Measurements from ENCODE around the gene SKI. TPM values are rescaled to one million over a fixed set of nuclear protein-coding genes. Genes with fewer than 3 reads are reported as not detected.
A peak's percentile ranks its signal among the peaks of the same experiment; 100 is the strongest.

Gene SKI
- total and polyA plus RNA-seq, 9 of the 15 experiments (the other 6 are each of a cell fraction or from before 2014, with no cell fraction given), result 0.10 to 60.5 (median 4.6) TPM

DNA sequence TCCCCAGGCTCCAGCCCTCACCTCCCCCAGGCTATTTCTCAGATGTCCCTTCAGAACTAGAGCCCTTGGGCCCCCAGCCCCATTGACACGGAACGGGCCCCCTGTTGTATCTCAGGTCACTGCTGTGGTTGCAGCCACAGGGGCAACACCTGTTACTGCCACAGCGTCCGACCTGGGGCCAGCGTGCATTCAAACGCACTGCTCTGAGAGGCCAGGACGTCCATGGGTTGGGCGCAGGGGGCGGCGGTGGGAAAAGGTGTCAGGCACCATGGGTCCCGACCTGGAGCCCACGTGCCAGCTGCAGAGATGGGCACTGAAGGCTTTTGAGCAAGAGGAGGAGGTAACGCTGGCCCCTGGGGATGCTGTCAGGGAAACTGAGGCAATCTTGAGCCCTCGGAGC, 46.8 kb upstream of the SKI start (continued):
- TF ChIP-seq, protein P1, sequence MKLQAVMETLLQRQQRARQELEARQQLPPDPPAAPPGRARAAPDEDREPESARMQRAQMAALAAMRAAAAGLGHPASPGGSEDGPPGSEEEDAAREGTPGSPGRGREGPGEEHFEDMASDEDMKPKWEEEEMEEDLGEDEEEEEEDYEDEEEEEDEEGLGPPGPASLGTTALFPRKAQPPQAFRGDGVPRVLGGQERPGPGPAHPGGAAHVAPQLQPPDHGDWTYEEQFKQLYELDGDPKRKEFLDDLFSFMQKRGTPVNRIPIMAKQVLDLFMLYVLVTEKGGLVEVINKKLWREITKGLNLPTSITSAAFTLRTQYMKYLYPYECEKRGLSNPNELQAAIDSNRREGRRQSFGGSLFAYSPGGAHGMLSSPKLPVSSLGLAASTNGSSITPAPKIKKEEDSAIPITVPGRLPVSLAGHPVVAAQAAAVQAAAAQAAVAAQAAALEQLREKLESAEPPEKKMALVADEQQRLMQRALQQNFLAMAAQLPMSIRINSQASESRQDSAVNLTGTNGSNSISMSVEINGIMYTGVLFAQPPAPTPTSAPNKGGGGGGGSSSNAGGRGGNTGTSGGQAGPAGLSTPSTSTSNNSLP (IDR thresholded peaks at IDR 0.05; ENCODE audit: borderline replicate concordance, low read depth, low read length), result no peak
- TF ChIP-seq CBFA2T2 (conservative IDR thresholded peaks at IDR 0.05), result no peak

DNA sequence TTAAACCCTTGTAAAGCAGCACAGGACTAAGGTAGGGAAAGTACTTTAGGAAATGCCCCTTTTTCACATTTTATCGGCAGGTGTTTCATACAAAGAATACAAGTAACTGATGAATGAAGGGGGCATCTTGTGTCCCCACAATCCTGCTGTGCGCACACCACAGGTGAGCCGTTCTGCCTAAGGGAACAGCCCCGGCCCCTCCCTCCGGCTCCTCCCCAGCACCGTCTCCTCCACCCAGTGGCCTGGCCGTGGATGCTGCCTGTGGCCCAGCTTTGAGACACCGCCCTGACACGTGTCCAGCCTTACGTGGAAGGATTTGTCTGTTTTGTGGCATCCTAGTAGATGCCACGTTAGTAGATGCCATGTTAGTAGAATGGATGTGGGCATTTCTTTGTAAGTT, 46.4 kb upstream of the SKI start:
- TF ChIP-seq KDM5B (IDR thresholded peaks at IDR 0.05; ENCODE audit: insufficient replicate concordance, low read depth, low read length) (peak; percentile 5), IRF2 (CRISPR knock-in tag; IDR thresholded peaks at IDR 0.05) (no peak)
- no peaks in the 10 kb centered on the region; the same call in 2 of the 3 replicates for H3K36me3 ChIP-seq (ENCODE audit: control insufficient read depth, insufficient read depth, low read length)
- no peak overlapping the region for H3K4me2 ChIP-seq (ENCODE audit: insufficient read depth, low read length)
- in situ Hi-C loops (cut with MboI), result loop anchor here (25.0 kb wide), 1 partner anchor 356 kb away; the partner anchor contains the start of genes HES5 and PANK4
- peaks cover 3% of the 10 kb centered on the region for H3K9me1 ChIP-seq (ENCODE audit: control insufficient read depth, insufficient read depth, low read length)
- no peak overlapping the region for H3K27ac ChIP-seq (ENCODE audit: extremely low read depth, low read depth, low read length)
- no peaks in the 10 kb centered on the region for H4K20me1 ChIP-seq (replicated peaks; ENCODE audit: control insufficient read depth, insufficient read depth, low read length)
- 56% methylated on average over 10 of the region's 11 CpGs for WGBS (ENCODE audit: insufficient coverage, low coverage, missing lambda C conversion rate)
- FAIRE-seq (no peak), DNase-seq (ENCODE audit: extremely low read depth in 1 of 4, low spot score in 3 of 4) (no peak), ATAC-seq (no peak)
- peaks cover 3% of the 10 kb centered on the region; the same call in 1 of the 3 replicates for H3K79me2 ChIP-seq (ENCODE audit: control insufficient read depth, insufficient read depth, low read length)
- CTCF ChIA-PET (ENCODE audit: low intra/inter-chr PET ratio), result no interaction called here
- no peaks in the 10 kb centered on the region for H3K9me3 ChIP-seq (replicated peaks; ENCODE audit: control insufficient read depth, insufficient read depth, low read depth, low read length)
- no TSS peak for BruUV-seq (replicated peaks)
- H2AFZ ChIP-seq (ENCODE audit: low read depth, low read length), result no peak overlapping the region
- POLR2A ChIA-PET, result no interaction called here
- intact Hi-C loops (cut with micrococcal nuclease), result no loop called here
- H3K4me1 ChIP-seq (replicated peaks in 1 of 2; ENCODE audit: control insufficient read depth in 2 of 2, insufficient read depth in 2 of 2, low read length in 2 of 2), result peaks cover 15 to 74% of the 10 kb centered on the region in 2 experiments
- H3K27me3 ChIP-seq (ENCODE audit: control insufficient read depth in 2 of 2, insufficient read depth in 2 of 2, low read length in 2 of 2), result no peaks in the 10 kb centered on the region
- H3K4me3 ChIP-seq, result no peak overlapping the region
- no peak overlapping the region; a peak in 1 of 4 replicates for H3K9ac ChIP-seq (ENCODE audit: insufficient read depth in 1 of 2, low read depth in 2 of 2, low read length in 2 of 2)

All from K562 (cell line).